Breast epithelium (tissue), 3 donors: Measurements from ENCODE around the gene KIF17.

Experiments used
- CTCF ChIP-seq, 3 donors: fragments of 450-650 bp; IDR thresholded peaks; one replicate each; pipeline ENCODE4 v1.5.1; 2016 to 2017; ENCODE audit warnings: antibody characterized with exemption in 3 of 3, mild to moderate bottlenecking in 3 of 3, moderate library complexity in 3 of 3
- POLR2AphosphoS5 ChIP-seq, 3 donors: sonication (generic); formaldehyde crosslinking; IDR thresholded peaks; one replicate each; pipeline ENCODE4 v1.6.1; 2017; ENCODE audit warnings: antibody characterized with exemption in 3 of 3

GRCh38 chr1:20712215-20712577, 5.6 kb downstream of the KIF17 start:
- no peak for TF ChIP-seq CTCF (IDR thresholded peaks at IDR 0.05)
- no peak for TF ChIP-seq POLR2AphosphoS5 (IDR thresholded peaks at IDR 0.05)
